ENCODE results near the gene AGO3.

The AGO3 gene

DNA sequence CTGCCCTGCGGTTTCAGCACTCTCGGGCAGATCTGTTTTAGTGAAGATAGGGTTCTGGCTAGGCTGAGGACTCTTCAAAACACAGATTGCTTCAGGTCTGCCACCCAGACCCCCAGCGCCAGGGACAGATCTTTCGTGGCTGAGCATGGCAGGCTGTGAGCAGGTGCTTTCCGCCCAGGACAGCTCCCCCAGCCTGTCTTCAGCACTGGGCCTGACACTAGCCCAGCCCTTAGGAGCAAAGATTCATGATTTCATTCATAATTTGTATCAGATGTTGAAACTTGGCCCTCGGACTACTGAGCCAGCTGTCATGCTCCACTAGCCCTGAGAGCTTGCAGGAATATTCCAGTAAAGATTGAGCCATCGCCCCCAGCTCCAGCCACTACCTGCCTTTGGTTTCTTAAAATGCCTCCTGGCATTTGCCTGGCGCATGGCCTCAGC is 163.7 kb downstream of the AGO3 start:
- no peak for DNase-seq (ENCODE audit: low read depth in 3 of 3, low spot score in 1 of 3)

DNA sequence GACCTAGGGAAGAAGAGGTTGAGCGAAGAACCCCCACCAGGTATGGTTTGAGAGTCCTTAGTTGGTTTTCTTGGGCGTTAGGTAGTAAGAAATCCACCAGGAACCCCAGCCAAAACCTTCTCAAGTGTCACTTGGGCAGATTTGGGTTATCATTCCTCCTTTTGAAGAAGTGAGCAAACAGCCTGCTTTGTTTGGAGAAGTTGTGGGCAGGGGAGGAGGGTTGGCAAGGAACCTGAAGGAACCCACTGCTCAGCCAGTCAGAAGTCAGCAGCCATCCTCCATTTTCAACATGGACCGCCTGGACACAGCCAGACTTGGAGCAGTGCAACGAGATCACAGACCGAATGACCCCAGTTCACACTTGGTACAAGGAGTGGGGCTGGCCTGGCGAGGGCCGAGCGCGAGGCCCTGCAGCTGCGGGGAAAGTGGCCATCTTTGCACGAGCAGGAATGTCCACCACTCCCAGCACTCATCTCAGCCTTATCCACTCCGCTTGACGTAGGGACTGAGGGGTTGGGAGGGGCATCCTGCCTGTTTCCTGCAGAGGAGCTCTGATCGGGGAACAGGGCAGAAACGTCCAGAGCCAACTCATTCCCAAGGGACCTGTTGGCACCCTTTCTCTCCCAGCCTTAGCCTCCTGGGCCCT is 165.0 kb downstream of the AGO3 start:
- no peak for DNase-seq (ENCODE audit: low read depth in 3 of 3, low spot score in 1 of 3)

DNA sequence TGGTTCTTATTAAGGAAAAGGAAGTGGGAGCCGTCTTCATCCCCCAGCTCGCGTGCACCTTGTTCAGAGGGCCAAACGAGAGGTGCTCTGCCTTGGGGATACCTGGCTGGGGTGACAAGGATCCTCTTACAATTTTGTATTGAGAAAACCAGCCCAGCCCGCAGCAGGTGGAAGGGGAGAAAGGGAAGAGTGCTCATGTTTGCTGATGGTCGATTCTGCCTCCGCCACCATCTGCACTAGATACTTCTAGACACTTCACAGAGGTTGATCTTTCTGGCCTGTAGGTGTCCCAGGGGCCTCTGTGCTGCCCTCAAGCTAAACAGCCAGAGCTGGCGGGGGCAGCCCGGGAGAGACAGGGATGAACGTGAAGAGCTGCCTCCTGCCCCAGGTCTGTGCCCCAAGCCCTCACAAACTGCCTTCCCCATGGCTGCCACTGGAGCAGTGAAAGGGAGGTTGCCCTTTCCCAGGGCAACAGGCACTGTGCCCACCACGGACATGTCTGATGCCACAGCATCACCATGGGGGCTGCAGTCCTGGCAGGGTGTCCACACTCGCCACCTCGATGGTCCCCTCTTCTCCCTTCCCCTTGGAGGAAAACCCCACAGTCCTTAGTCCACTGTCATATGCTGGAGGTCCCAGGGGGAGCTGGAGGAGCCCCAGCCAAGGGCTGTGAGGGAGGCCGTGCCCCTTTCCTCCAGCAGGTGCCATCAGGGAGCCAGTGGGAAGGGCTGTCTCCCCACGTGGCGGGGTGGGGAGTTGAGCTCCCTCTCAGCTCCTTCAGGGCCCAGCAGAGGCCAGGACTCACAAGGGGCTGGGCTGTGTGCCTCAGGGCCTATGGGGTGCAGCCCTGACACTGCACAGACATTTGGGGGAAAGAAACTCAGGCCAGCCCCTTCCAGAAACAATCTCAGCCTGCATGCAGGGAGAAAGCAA is 165.9 kb downstream of the AGO3 start:
- no peak for DNase-seq (ENCODE audit: low read depth in 3 of 3, low spot score in 1 of 3)

DNA sequence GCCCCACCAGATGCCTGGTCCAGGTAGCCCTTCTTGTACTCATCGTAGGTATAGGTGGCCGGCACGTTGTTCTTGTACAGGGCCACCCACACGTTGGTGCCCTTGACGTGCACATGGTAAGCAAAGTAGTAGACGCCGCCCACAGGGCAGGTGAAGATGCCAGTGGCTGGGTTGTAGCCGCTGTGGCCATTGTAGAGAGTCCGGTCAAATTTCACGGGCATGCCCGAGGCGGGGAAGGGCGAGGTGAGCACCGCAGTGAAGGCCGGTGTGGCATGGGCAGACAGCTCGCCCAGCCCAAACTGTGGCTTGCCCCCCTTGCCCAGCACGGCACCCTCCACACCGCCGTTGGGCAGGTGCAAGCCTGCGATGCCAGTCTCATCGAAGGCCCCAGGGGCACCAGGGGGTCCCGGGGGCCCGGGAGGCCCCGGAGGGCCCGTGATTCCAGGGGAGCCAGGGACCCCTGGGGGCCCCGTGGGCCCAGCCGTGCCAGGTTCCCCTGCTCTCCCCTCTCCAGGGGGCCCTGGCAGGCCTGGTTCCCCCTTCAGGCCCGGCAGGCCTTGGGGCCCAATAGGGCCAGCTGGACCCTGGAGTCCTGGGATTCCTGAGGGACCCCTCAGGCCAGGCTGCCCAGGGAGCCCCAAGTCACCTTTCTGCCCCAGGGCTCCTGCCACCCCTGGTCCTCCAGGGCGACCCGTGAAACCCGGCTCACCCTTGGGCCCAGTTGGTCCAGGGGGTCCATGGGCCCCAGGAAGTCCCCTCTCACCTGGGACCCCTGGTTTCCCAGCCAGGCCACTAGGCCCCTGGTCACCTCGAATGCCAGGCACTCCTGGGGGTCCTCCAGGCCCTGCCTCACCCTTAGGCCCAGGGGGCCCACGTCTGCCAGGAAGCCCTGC is 167.0 kb downstream of the AGO3 start:
- no peak for DNase-seq (ENCODE audit: low read depth in 3 of 3, low spot score in 1 of 3)

DNA sequence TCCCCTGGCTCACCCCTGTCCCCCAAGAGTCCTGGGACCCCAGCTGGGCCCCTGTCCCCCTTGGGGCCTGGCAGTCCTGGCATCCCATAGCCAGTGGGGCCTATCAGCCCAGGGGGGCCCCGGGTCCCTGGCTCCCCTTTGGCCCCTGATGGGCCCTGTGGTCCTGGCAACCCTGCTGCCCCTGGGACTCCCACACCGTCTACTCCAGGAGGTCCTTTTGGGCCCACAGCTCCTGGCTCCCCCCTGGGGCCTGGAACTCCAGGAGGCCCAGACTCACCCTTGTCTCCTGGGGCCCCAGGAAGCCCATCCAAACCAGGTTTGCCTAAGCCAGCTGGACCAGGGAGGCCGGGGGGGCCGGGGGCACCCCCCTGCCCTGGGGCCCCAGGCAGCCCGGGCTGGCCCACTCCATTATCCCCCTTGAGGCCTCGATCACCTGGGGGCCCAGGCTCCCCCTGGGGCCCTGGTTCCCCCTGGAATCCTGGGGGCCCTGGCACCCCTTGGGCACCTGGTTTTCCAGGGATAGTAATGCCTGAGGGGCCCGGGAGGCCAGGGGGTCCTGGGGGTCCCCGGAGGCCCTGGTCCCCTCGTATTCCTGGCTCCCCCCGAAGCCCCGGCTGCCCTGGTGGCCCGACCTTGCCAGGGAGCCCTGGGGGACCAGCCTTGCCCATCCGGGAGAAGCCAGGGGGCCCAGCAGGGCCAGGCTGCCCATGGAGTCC is 167.9 kb downstream of the AGO3 start:
- DNase-seq (ENCODE audit: low read depth in 3 of 3, low spot score in 1 of 3) = no peak

DNA sequence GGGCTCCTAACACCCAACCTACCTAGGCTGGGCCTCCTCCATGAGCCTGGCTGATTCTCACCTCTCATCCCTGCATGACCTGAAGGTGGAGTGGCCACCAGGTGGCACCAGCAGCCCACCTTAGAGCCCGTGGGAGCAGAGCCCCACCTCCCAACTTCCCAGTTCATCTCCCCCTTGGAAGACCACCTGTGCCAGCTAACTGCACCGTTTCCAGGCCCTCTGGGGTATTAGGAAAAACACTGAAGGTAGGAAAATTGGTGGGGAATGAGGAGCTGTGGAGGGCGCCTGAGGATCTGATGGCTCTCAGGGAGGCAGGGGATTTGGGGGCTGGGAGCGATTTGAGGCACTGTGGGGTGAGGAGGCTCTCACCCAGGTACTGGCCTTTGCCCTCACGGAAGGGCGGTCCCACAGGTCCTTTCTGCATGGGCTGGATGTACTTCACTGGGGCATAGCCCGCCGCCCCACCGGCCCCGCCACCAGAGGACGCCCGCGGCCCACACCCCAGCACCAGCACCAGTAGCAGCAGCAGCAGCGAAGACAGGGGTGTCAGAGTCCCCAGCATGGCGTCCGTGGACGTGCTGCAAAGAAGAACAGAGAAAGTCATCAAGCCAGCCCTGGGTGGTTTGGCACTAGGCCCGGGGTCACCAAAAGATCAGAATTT is 168.9 kb downstream of the AGO3 start:
- DNase-seq (ENCODE audit: low read depth in 3 of 3, low spot score in 1 of 3) = peak; percentile 22 to 67 (median 45)

DNA sequence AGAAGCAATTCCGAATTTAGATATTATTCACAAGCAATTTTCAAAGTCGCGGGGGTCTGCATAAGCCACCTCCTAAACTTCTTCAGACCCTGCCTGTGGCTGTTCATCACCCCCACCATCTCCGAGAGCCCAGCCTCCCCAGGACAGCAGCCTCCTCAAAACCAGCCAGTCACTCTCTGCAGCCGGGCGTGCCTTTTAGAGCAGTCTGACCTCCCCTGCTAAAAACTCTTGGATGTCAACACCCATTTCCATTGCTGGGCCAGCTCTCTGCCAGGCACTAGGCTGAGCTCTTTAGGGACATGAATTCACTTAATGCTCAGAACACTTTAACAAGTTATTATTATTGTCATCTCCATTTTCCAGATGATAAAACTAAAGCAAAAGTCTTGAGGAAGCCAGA is 169.5 kb downstream of the AGO3 start:
- DNase-seq (ENCODE audit: low read depth in 3 of 3, low spot score in 1 of 3) = no peak

DNA sequence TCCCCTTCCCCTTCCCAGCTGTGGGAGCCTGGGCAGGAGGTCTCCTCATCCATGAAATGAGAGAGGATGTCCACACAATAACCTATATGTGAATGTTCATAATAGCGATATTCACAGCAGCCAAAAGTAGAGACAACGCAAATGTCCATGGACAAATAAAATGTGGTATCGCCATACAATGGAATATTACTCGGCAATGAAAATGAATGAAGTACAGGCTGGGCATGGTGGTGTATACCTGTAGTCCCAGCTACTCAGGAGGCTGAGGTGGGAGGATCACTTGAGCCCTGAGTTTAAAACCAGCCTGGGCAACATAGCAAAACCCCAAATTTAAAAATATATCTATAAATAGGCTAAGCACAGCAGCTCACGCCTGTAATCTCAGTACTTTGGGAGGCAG is 170.6 kb downstream of the AGO3 start:
- no peak for DNase-seq (ENCODE audit: low read depth in 3 of 3, low spot score in 1 of 3)

DNA sequence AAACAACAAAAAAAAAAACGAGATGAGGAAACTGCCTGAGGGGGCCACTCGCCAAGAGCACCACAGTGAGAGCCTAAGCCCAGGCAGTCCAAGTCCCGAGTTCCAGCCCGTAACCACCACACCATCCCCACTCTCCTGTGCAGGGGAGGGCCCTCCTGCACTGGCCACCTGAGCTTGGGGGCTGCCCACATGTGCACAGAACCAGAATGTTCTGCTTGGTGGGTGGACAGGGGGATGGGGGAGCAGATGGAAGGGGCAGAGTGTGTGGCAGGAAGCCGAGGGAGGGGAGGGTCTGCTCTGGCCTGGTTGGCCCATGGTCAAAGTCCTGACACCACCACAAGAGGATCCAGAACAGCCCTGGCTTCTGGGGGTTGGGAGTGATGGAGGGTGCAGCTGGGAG is 175.4 kb downstream of the AGO3 start:
- no peak for DNase-seq (ENCODE audit: low read depth in 3 of 3, low spot score in 1 of 3)

DNA sequence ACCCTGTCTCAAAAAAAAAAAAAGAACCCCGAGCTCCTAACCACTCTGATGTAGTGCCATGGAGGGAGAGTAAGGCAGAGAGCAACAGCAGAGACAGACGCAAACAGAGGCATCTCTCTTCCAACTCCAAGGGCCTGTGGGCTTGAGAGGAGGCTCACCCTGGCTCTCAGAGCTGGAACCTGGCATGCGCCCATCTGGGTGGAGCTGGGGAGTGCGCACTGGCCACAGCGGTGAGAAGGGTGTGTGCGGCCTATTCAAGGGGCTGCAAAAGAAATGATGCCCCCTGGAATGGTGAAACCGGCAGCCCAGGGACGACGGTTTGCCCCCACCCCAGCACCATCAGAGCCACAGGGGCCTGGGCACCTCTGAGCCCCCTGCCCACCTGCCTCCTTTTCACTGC is 176.5 kb downstream of the AGO3 start:
- DNase-seq (ENCODE audit: low read depth in 3 of 3, low spot score in 1 of 3) = no peak

DNA sequence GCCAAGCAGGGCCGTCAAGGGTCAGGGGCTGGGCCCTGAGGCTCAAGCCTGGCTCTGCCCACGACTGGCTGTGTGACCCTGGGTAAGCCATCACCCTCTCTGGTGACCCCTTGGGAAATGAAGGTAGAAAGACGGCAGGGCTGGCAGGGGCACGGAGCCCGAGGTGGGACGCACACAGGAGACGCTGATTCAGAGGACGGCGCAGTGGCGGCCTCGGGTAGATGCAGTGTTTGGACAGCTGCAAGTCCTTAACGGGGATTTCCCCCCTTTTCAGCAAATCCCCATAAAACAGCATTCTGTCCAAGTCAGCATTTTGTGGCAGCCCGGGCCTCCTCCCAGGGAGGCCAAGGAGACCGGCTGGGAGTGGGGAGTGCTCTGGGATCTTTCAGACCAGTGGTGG is 177.4 kb downstream of the AGO3 start:
- DNase-seq (ENCODE audit: low read depth in 3 of 3, low spot score in 1 of 3) = no peak

DNA sequence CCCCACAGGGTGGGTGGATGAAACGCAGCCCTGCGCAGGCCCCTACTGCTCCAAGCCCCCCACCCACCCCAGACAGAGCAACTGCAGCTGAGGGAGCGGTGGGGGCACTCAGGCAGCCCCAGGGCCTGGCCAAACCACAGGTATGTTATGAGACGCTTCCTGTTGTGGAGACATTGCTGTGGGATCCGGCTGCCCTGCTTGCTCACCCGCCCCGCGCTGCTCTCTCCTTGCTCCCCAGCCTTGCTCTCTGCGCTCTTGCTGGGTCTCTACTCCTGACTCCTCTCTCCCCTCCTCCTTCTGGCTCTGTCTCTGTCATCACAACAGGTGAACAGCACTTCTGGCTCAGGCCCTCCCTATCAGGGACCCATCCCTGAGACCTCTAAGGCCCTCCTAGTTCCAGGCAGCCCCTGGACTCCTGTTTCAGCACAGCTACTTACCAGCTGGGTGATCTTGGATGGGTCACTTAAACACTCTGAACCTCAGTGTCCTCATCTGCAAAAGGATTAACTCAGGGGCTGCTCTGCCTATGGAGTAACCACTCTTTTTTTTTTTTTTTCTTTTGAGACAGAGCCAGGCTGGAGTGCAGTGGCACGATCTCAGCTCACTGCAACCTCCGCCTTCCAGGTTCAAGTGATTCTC is 178.3 kb downstream of the AGO3 start:
- no peak for DNase-seq (ENCODE audit: low read depth in 3 of 3, low spot score in 1 of 3)

DNA sequence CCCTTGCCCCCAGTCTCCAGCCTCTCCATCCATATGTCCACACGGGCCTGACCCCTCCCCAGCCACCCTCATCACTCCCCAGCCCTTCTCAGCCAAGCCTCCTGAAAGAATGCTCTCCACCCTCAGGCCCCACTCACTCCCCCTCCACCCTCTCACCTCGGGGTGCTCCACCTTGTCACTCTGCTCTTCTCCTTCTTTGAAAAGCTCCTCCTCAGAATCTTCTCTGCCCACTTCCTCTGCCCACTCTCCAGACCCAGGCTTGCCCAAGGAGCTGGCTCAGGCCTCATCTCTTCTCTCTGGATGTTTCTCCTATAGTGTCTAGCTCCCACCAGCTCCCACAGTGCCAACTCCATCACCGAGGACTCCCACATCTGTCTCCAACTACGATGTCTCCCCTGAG is 180.2 kb downstream of the AGO3 start:
- no peak for DNase-seq (ENCODE audit: low read depth in 3 of 3, low spot score in 1 of 3)

DNA sequence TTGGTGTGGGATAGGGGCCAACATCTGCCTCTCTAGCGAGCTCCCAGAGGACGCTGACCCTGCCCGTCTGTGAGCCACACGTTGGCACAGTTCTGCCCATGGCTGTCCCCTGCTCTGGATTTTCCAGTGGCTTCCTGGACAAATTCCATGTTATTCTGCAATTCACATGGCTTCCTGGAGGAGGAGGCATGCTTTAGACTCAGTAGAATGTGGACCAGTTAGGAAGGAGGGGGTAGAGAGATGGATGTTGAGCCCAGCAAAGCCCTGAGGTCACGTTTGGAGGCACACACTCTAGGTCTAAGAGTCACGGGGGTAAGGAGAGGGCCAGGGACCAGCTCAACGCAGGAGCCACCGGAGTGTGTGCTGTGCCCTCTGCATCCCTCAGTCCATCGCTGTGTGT is 181.9 kb downstream of the AGO3 start:
- DNase-seq (ENCODE audit: low read depth in 3 of 3, low spot score in 1 of 3) = no peak

DNA sequence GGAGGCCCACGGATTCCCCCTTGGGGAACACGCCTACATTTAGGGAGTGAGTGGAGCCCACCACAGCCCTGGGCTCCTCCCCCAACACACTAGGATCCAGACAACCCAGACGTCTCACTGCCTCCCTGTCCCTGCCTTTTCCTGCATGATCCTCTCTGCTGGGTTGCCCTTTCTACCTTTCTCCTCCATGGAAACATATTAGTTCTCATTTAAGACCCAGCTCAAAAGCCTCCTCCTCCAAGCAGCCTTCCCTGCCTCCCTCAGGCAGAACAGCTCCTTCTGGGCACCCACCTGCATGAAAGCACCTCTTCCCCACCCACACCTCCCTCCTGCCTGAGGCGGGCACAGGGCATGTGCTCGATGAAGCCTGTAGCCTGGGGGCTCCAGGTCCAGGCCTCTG is 183.5 kb downstream of the AGO3 start:
- no peak for DNase-seq (ENCODE audit: low read depth in 3 of 3, low spot score in 1 of 3)

DNA sequence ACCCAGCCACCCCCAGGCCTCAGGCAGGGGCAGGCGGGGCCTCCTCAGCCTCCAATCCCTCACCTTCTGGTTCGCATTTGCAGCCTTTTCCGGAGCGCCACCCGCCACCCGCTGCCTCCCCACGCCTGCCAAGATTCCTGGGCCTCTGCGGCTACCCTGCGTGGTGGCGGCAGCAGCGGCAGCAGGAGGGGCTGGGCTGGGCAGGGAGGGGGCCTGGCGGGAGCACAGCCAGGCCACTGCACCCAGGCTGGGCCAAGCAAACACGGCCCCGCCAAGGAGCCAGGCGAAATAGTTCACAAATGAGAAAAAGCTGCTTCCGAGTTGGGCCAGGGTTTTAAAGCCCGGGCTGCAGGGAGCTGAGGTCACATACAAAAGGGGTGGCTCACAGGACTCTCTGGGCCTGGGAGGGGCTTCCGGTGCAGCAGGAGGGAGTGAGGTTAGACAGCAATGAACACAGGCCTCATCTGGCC is 184.3 kb downstream of the AGO3 start:
- no peak for DNase-seq (ENCODE audit: low read depth in 3 of 3, low spot score in 1 of 3)

DNA sequence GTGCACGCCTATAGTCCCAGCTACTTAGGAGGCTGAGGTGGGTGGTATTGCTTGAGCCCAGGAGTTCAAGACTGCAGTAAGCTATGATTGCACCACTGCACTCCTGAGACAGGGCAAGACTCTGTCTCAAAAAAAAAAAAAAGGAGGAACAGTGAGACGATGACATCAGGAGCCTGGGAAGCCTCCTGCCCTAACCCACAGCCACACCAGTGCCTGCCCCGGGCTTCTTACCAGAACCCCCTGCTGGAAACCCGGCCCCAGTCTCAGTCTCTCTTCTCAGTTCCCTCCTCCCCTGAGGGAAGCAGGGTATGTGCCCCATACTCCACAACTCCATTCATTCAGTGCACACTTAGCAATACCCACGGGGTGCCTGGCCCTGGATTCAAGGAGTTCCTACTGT is 185.0 kb downstream of the AGO3 start:
- DNase-seq (ENCODE audit: low read depth in 3 of 3, low spot score in 1 of 3) = no peak

DNA sequence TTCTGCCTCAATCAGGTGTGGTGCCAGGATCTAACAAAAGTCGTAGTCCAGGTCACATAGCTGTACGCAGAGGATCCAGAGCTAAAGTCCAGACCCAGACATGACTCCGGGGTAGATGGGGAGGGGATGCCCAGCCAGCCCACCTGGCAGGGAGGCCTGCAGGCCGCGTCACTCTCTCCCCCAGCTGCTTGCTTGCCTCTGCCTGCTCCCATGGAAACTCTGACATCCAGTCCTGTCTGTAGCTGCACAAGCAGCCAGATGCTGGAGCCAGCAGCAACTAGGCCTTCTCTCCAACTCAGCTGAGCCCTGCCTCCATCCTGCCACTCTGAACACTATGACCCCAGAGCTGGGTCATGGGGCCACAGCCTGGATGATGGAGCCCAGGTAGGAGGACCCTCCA is 186.0 kb downstream of the AGO3 start:
- DNase-seq (ENCODE audit: low read depth in 3 of 3, low spot score in 1 of 3) = no peak

DNA sequence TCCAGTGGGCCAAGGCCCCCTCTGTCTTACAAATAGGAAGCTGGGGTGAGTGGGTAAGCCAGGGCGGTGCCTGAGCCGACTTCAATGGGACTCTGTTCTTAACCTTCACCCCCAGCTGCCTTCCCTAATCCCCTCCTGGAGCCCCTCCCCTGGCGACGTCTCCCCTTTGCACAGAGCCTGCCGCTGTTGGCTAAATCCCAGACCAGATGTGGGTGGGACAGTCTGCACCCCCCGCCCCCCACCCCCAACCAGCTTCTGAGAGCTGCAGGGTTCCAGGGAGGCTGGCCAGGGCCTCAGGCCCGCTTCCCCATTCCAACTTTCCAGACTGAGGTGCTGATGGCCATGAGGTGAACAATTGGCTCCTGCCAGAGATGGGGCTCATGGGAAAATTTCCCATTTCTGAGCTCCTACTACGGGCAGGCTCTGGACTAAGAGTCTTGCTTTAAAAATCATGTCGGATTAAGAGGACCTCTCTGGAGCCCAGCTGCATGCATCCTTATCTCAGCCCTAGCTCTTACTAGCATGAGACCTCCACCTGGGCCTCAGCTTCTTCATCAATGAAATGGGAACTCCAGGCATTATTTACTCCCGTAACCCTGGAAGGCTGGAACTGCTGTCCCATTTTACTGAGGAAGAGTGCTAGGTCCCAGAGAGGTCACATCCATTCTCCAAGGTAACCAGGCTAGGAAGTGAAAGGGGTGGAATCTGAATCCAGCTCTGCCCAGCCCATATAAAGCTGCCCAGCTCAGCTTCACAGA is 187.7 kb downstream of the AGO3 start:
- DNase-seq (ENCODE audit: low read depth in 3 of 3, low spot score in 1 of 3) = no peak

Data from stimulated activated CD4-positive, alpha-beta T cell treated with anti-CD3 and anti-CD28 coated beads, TNF-alpha, amount 100 ng/mL, for 1 hour (primary cell).